HG03060 (cell line): ENCODE measurements around the gene ADPRH.
A peak's percentile ranks its signal among the peaks of the same experiment; 100 is the strongest.
"Not testable (repeated sequence)": the region's sequence is repeated elsewhere in the genome, so short reads cannot be mapped to it uniquely, and the experiment has no call there.

Experiments
- ATAC-seq: cut with Tn5 transposase; IDR thresholded peaks from one replicate; pipeline ENCODE4 v1.9.1; 2021; ENCODE audit warnings: low read depth, moderate number of reproducible peaks; ENCODE audit not compliant: unreplicated experiment

The ADPRH gene

DNA sequence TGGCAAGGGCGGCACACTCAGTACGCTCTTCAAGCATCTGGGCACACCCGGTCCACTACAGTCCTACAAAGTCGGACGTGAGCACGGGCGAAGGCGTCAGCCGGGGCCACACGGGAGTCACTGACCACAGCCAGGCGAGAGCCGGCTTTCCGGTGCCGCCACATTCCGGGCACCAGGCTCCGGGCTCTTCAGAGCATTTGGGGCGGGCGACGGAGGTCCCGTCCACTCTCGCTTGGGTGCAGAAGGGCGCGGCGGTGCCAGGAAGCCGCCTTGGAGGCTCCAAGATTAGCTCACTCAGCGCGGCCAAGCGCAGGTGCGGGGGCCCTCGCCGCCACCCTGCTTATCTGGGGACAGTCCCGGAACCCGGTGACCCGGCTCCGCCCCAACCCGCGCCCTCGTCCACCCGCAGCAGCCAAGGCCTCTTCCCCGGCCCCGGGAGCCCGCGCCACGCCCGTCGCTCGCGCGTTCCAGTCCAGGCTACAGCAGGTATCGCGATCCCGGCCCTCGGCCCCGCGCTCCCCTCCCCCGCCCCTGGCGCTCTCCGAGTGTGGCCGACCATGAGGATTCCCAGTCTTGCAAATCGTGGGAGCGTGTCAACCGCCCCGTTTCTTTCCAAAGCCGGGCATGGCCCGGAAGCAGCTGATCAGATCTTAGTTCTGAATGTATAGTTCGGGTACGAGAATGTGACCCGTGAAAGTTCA is at the start of gene ADPRH:
TSS of gene ADPRH (plus strand) at position 127 of the 701 bp plus-strand sequence. CDS start 2,678 bp downstream, outside the sequence.
- peak; percentile 25 for ATAC-seq

DNA sequence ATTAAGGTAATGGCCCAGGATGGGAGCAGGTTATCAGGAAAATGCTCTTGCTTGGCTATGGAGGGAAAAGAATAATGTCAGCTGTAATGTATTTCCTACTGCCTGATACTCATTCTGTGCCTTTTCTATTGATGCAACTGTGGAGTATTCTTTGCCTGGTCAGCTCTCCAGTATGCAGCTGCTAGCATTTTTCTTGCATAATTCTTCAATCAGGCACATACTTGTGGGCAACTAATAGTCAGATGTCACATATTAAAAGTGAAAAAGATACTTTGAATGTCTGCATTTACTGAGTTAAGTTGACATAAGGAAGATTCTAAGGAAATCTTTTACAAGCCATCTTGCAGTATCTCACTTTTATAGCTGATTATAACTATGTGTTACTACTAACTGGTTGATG is 49.4 kb upstream of the ADPRH start:
- ATAC-seq, result no peak

DNA sequence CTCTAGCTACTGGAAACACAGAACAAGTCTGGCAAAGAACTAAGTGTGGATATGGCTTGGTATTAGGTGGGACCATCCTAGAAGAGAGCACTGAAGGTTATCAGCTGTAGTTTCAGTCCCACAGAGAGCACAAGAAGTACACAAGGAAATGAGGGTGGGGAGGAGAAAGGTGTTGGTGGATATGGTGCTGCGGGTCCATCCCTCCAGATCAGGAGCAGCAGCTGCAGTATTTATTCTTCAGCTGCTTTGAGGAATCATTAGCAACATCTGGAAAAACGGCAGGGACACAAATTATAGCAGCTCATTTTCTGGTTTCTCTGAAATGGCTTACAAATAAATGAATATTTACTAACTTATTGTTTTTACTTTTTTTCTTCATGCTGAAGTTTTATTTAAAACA is 48.8 kb upstream of the ADPRH start:
- no peak for ATAC-seq

DNA sequence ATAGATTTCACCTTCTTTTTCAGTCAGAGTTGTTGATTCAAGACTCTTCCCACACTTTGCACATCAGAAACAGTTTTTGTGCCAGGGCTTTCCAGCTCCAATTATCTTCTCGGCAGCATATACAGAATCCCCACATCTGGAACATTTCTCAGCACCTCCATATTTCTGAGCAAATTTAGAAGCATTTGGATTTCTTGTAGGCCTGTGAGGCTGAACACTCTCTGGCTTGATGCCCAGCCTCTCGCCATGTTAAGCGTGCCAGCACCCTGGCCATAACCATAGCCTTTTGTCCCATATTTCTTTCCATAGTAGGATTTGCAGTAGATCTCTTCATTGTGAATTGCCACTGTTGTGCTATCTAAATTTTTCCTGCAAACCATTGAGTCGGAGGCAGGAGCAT is 48.1 kb upstream of the ADPRH start:
- ATAC-seq, result no peak

DNA sequence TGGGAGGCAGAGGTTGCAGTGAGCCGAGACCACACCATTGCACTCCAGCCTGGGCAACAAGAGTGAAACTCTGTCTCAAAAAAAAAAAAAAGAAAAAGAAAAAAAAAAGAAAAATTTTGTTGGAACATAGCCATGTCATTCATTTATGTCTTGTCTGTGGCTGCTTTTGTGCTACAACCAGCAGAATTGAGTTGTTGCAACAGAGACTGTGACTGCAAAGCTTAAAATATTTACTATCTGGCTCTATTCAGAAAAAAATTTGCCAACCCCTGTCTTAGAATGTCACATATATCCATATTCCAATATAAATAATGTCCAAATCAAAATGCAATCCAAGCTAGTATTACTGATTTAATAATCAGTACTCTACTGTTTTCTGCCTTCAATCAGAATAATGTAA is 45.0 kb upstream of the ADPRH start:
- no peak for ATAC-seq

DNA sequence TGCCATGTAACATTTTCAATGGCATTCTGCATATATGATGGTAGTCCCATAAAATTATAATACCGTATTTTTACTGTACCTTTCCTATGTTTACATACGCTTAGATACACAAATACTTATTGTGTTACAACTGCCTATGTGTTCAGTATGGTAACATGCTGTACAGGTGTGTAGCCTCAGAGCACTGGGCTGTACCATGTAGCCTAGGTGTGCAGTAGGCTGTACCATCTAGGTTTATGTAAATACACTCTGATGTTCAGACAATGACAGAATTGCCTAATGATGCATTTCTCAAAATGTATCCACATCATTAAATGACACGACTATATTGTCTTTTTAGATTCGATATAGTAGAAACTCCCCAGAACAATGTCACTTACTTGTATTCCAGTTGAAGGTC is 42.5 kb upstream of the ADPRH start:
- no peak for ATAC-seq

DNA sequence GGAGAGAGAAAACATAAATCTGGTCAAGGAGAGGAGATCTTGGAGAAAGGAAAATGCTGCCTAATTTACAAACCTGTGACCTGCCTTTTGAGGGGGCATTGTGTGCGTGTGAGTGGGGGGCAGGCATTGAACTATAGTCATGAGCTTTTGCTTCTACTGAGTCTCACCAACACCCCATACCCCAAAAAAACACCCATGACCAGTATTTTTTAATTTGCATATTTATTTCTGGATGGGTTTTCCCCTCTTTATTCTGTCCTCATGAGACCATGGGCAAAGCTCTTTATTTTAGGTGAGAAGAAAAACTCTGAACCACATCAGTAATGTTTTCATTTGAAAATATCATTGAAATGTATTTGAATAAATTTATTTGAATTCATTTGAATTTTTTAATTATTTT is 40.5 kb upstream of the ADPRH start:
- no peak for ATAC-seq

DNA sequence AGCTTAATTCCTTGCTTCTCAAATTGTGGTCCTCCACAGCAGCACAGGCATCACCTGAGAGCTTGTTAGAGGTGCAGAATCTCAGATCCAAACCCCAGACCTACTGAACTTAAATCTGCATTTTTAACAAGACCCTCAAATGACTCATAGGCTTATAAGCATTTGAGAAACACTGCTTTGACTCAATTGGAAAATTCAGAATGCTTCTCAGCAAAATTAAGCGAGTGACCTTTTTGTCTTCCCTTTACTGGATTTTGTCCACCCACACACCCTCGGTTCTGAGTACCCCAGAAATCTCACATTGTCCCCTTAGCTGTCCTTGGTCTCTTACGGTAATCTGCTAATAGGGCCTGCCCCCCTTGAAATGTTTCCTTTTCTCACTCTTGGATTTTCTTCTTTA is 37.7 kb upstream of the ADPRH start:
- ATAC-seq, result no peak

DNA sequence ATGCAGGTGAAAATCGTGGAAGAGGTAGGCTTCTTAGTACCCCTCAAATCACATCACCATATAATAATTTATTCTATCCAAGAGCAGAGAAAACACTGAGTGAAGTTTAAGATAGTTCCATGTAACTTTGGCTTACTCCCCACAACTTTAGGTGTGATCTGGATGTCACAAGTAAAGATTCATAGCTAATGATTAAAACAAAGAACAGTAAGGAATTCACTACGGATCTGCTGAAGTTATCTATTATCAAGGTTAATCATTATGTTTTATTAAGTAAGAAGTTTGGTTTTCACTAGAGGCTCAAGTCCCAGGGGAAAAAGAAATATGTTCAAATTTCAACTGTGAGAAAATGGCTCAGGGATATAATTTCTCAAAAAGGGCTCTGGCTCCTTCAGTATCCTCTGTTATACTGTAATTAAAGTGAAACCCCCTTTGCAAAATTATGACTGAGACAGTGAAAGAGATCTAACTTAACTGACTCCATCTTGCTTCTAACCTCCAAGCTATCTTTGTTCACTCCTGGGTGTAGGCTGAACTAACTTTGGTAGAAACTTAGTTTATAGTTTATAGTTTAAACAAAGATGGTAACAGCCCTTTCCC is 37.0 kb upstream of the ADPRH start:
- ATAC-seq, result no peak

DNA sequence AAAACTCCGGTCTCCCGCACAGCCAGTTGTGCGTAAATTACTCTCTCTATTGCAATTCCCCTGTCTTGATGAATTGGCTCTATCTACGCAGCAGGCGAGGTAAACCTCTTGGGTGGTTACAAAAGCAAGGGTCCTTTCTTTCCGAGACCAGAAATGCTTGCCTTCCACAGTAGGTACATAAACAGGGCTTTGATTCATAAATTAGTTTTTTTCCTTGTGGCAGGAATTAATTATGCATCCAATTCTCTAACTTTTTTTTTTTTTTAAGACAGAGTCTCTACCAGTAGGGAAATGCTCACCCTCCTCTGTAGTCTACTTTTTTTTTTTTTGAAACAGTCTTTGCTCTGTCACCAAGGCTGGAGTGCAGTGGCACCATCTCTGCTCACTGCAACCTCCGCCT is 36.1 kb upstream of the ADPRH start:
- ATAC-seq, result no peak

DNA sequence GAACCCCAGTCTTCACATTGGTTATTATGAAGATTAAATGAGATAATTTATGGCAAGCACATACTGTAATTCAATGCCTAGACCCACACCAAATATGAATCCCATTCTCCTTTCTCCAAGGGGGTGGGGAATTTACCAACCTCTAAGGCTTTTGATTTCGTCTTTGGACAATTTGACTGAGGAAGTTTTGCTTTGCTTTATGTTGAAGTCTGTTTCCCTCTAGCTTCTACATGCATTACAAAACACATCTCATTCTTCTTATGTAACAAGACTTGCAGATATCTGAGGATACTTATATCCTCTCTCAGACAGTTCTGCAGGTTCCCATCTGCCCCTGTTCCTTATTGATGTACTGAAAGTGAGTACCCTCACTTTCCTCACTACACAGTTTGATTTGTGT is 32.1 kb upstream of the ADPRH start:
- ATAC-seq, result no peak

DNA sequence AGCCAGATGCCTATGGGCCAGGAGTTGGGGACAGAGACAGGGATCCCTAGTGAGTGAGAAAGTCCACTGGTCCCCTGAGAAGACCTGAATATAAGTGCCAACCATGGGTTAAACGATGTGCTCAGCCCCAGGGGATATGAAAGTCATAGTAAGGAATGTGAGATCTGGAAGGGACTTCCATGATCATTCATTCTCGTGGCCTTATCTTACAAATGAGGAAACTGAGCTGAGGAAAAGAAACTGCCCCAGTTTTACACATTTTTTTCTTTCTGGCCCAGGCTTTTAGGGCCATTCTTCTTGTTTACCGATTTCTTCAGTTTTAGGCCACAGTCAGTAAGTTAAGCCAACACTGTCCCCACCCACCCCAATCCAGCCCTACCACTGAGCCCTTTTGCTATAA is 31.0 kb upstream of the ADPRH start:
- ATAC-seq, result no peak

DNA sequence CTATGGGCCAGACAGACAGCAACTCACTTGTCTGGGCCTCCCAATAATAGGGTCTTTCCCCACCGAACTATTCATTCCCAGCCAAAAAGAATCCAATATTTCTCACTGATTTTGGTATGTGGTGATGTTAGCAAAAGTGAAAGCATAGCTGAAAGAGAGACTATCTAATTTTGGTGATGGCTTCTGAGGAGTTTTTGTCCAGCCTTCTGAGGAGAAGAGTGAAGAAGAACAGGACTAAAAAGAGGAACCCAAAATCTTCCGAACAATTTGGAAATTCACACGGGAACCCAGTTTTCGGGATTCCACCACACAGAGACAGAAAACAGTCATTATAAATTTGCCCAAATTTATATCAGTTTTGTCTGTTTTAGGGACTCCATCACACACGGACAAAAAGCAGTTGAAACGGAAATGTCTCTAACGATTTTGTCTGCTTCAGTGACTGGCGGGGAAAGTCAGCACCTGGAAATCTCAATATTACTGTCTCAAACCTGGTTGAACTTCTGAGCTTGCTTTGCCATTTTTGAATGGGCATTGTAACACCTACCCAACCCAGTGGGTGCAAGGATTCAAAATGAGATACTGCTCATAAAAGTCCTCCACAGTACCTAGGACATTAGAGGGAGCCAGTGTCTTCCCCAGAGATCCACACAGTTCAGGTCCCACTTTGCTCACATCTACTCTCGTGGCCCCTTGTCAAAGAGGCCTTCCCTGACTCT is 28.9 kb upstream of the ADPRH start:
- no peak for ATAC-seq

DNA sequence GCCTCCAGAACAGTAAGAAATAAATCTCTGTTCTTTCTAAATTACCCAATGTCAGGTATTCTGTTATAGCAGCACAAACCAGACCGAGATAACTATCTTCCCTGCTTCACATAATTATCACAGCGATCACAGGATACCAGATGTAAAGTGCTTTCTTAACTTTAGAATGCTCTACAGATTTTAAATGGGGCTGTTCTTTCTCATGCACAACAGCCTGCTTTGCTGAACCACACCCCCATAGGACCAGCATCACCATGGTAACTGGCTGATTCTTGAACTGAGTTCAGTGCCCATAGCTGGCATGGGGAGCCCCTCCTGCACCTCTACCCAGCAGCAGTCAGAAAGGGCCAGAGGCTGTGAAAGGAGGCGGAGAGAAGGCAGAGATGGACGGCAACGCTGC is 27.7 kb upstream of the ADPRH start:
- no peak for ATAC-seq

DNA sequence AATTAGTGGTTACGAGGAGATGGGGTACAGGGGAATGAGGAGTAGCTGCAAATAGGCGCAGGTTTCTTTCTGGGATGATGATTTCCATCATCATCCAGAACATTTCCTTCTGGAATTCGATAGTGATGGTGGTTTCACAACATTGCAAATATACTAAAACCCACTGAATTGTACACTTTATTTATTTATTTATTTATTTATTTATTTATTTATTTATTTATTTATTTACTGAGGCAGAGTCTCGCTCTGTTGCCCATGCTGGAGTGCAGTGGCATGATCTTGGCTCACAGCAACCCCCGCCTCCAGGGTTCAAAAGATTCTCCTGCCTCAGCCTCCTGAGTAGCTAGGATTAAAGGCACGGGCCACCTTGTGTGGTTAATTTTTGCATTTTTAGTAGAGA is 26.4 kb upstream of the ADPRH start:
- not testable (repeated sequence) for ATAC-seq

DNA sequence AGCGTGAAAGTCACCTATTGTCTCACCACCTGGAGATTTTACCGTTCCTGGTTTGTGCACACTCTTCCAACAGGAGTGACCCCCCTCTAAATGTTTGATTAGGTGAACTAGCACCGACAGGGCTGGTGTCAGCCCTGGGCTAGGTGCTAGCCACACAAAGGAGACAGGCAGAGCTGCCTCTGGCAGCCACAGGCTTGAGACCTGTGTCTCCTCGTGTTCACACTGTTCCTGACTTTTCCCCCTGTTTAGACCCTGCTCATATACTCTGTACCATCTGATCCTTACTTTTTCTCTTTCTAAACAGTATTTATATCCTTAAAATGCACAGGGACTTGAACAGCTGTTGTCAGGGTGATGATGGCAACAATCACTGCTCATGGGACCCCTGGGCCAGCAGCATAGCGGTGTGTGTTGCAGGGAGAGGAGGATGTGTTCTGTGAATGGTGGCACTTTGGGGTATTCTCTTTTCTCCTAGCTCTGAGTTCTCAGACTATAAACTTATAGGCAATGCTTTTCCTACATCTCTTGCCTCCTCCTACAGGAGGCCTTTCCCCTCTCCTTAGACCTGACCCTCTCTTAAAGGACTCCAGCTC is 25.4 kb upstream of the ADPRH start:
- ATAC-seq, result no peak

DNA sequence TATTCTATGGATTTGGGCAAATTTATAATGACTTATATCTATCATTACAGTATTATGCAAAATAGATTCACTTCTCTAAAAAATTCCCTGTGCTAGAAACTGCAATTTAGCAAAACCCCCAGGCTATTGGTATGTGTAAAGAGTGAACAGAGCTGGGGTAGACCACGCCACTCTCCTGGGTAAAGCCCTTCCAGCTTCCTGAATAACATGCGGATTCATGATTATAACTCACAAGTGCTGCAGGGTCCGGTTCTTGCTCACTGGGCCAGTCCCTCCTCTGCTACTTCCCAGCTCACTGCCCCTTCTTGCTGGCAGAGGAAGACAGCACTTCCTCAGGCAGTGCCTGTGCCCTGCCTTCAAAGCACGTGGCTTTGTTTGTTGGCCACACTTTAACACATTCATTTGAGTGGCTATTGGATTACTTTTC is 24.0 kb upstream of the ADPRH start:
- no peak for ATAC-seq

DNA sequence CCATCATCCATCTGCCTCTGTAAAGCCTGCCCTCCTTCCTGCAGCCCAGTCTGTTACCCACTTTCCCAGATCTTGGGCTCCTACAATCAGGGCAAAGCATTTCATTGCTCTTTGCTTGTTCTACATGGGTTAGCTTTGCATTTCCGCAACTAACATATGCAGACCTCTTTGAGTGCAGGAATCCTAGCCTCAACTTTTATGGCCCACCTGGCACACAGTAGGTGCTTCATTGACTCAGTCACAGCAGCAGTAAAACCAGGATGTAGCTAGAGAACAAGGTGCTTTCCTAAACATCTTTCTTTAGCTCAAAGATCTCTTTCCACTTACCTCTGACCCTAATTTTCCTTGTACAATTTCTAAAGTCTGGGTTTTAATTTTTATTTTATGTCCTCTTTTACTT is 23.4 kb upstream of the ADPRH start:
- ATAC-seq, result no peak

DNA sequence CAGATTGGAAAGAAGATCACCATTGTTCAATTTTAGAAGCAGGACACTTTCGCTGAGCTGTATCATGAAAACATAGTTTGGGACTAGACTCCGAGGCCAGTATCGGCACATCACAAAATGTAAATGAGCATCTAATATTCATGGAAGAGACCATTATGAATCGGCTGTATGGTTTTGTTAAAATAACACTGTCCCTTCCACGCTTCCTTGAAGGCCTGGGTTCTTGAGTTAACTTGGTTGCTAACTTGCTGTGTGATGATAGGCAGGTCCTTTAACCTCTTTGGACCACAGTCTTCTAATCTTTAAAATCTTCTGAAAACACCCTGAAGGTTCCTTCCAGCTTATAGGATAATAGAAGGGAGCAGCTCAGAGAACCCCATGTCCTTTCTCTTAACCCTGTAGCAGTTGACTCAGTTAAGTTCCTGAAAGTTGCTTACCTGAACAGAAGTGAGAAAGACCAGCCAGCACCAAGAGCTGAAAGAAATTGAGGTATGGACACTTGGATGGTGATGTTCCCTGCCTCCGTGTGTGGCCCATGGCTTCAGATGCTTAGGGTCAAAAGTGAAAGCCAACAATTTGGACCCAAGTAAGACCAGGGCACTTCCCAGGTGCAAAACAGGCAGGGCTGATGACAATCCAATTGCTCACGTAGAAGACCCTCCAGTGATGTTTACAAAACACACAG is 22.0 kb upstream of the ADPRH start:
- ATAC-seq, result no peak

DNA sequence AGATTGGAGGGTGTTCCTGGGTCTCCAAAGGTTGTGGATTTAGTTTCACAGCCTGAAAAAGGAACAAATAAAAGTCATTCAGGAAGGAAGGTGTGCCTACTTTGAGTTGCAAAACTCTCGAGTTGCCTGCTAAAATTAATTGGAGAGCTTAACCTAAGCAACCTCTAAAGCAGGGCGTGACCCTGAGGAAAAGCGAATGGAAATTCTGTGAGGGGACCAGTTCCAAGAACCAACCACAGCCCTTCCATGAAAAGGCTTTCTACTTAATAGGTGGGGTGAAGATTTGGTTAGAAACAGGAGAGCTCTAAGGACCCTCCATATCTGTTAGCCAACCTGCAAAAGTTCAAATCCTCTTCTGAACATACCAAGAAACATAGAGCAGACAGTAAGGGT is 21.4 kb upstream of the ADPRH start:
- ATAC-seq, result no peak
